H7 (cell line): Measurements from ENCODE around the gene TMEM161B. TPM values are rescaled to one million over a fixed set of nuclear protein-coding genes. Genes with fewer than 3 reads are reported as not detected.
"Not testable (repeated sequence)": the region's sequence is repeated elsewhere in the genome, so short reads cannot be mapped to it uniquely, and the experiment has no call there.

Experiments used
- DNase-seq: peaks from one replicate; pipeline ENCODE4 v3.0.0; 2012
- H3K27me3 ChIP-seq: 2 replicates; pipeline ENCODE4 v1.6.0; 2011; ENCODE audit warnings: mild to moderate bottlenecking, low read length; ENCODE audit not compliant: control insufficient read depth, insufficient read depth
- H3K36me3 ChIP-seq: replicated peaks from 2 replicates; pipeline ENCODE4 v1.5.1; 2011; ENCODE audit warnings: low read length; ENCODE audit not compliant: control insufficient read depth, insufficient read depth
- H3K4me3 ChIP-seq: 2 replicates; pipeline ENCODE4 v1.5.1; 2011; ENCODE audit warnings: low read depth, mild to moderate bottlenecking, control low read depth, low read length, moderate library complexity; ENCODE audit not compliant: insufficient read depth
- total RNA-seq: library from RNA; depleted of rRNA; stranded (reverse); fragments of >200 nt; shearing (Covaris generic); gene quantifications from 2 replicates; pipeline ENCODE4 v1.2.3, GENCODE V29; 2014

TMEM161B gene
- total RNA-seq, 1 experiment from 2014 or later: 12.2 TPM

- Histone ChIP-seq H3K36me3 (0 out of 2 replicates have a peak, but pooled peaks cover 1% of the 10 kb centered on the region), H3K4me3 (no peak overlapping the region), H3K27me3 (no peaks in the 10 kb centered on the region)
- no peak for DNase-seq
Observed at GRCh38 chr5:88263349-88263748, 5.3 kb downstream of the TMEM161B start.

DNA sequence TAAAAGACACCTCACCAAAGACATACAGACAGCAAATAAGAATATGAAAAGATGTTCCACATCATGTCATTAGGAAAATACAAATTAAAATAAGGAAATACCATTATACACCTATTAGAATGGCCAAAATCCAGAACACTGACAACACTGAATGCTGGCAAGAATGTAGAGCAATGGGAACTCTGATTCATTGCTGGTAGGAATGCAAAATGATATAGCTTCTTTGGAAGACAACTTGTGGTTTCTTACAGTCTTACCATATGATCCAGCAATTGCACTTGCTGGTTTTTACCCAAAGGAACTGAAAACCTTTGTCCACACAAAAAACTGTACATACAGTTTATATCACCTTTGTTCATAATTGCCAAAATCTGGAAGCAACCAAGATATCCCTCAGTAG is 6.5 kb downstream of the TMEM161B start:
- 0 out of 2 replicates have a peak, but pooled peaks cover 1% of the 10 kb centered on the region for H3K36me3 ChIP-seq
- no peaks in the 10 kb centered on the region for H3K27me3 ChIP-seq
- DNase-seq: no peak
- H3K4me3 ChIP-seq: no peak overlapping the region

- H3K36me3 ChIP-seq: no peaks in the 10 kb centered on the region
- H3K27me3 ChIP-seq: no peaks in the 10 kb centered on the region
- no peak for DNase-seq
- no peak overlapping the region for H3K4me3 ChIP-seq
Observed at GRCh38 chr5:88258636-88259035, 10.0 kb downstream of the TMEM161B start.

DNA sequence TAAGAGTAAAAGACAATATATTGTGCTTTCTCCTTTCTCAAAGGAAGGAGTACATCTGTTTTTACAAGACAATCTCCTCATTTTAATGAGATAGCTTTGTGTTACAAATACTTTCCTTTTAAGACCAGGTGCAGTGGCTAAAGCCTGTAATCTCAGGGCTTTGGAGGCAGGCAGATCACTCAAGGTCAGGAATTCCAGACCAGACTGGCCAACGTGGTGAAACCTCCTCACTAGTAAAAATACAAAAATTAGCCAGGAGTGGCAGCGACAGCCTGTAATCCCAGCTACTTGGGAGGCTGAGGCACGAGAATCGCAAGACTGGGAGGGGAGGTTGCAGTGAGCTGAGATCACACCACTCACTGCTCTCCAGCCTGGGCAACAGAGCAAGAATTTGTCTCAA is 11.8 kb downstream of the TMEM161B start:
- no peak for DNase-seq
- Histone ChIP-seq H3K4me3 (no peak overlapping the region), H3K36me3 (no peaks in the 10 kb centered on the region), H3K27me3 (no peaks in the 10 kb centered on the region)

DNA sequence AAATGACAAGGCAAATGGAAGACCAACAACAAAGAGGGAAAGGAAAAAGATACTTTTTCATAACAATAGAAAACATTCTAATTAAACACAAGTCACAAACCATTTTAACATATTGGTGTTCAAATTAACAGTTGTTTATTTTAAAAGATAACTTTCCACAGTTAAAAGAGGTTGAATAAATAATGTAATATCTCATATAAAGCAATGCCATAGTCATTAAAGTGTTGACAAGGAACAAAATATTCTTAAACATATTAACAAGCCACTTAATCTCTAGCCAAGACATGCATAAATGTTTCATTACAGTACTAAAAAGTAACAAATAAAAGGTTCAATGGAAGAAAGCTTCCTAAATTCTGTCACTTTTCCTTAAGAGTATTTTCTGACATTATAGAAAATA is 12.6 kb downstream of the TMEM161B start:
- Histone ChIP-seq H3K27me3 (no peaks in the 10 kb centered on the region), H3K4me3 (no peak overlapping the region), H3K36me3 (no peaks in the 10 kb centered on the region)
- DNase-seq: no peak

DNA sequence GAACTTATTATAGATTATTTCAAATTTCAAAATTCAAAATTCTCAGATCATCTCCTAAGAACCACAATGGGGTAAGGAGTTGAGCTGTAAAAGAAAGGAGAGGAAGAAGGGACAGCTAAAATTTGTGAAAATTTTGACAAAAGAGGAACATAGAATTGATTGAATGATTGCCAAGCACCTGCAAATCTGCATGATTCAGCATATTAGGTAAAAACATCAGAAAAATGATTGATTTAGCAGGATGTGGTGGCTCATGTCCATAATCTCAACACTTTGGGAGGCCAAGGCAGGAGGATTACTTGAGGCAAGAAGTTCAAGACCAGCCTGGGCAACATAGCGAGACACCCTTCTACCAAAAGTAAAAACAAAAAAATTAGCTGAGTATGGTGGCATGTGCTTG is 14.3 kb downstream of the TMEM161B start:
- Histone ChIP-seq H3K36me3 (no peaks in the 10 kb centered on the region), H3K27me3 (no peaks in the 10 kb centered on the region), H3K4me3 (no peak overlapping the region)
- DNase-seq: no peak

GRCh38 chr5:88251048-88251711 is 17.5 kb downstream of the TMEM161B start:
- Histone ChIP-seq H3K36me3 (no peaks in the 10 kb centered on the region), H3K27me3 (no peaks in the 10 kb centered on the region), H3K4me3 (no peak overlapping the region)
- DNase-seq: no peak

DNA sequence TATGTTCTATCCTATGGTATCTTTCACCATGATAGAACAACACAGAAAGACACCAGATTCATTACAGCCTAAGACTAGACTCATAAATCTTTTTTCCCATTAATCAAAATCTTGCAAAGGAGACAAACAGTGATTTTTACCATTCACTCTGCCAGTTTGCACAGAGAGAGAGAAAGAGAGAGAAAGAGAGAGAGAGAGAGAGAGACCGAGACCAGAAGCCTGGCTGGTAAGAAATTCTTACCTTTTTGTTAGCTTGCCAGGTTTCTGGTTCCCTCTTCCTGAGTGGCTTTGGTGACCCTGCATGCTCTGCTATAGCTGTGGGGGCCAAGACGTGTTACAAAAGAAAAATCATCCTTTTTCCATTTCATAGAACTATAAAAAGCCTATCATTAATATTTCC is 18.6 kb downstream of the TMEM161B start:
- Histone ChIP-seq H3K36me3 (no peaks in the 10 kb centered on the region), H3K27me3 (no peaks in the 10 kb centered on the region), H3K4me3 (no peak overlapping the region)
- no peak for DNase-seq

- no peak for DNase-seq
- Histone ChIP-seq H3K27me3 (no peaks in the 10 kb centered on the region), H3K36me3 (no peaks in the 10 kb centered on the region), H3K4me3 (no peak overlapping the region)
Observed at GRCh38 chr5:88248743-88249540, 19.7 kb downstream of the TMEM161B start.

GRCh38 chr5:88248094-88248493 is 20.6 kb downstream of the TMEM161B start:
- Histone ChIP-seq H3K4me3 (no peak overlapping the region), H3K36me3 (no peaks in the 10 kb centered on the region), H3K27me3 (no peaks in the 10 kb centered on the region)
- no peak for DNase-seq

- H3K36me3 ChIP-seq: no peaks in the 10 kb centered on the region
- no peaks in the 10 kb centered on the region for H3K27me3 ChIP-seq
- H3K4me3 ChIP-seq: no peak overlapping the region
- DNase-seq: no peak
Observed at GRCh38 chr5:88245893-88246244, 22.8 kb downstream of the TMEM161B start.

- Histone ChIP-seq H3K4me3 (no peak overlapping the region), H3K36me3 (no peaks in the 10 kb centered on the region), H3K27me3 (no peaks in the 10 kb centered on the region)
- DNase-seq: no peak
Observed at GRCh38 chr5:88245241-88245892, 23.3 kb downstream of the TMEM161B start.

GRCh38 chr5:88244686-88245085 is 24.0 kb downstream of the TMEM161B start:
- Histone ChIP-seq H3K27me3 (no peaks in the 10 kb centered on the region), H3K36me3 (no peaks in the 10 kb centered on the region), H3K4me3 (no peak overlapping the region)
- no peak for DNase-seq

DNA sequence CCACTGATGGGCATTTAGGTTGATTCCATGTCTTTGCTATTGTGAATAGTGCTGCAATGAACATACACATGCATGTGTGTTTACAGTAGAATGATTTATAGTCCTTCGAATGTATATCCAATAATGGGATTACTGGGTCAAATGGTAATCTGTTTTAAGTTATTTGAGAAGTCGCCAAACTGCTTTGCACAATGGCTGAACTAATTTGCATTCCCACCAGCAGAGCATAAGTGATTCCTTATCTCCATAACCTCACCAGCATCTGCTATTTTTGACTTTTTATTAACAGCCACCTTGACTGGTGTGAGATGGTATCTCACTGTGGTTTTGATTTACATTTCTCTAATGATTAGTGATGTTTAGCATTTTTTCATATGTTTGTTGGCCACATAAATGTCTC is 25.2 kb downstream of the TMEM161B start:
- not testable (repeated sequence) for H3K27me3 ChIP-seq, H3K4me3 ChIP-seq, H3K36me3 ChIP-seq

DNA sequence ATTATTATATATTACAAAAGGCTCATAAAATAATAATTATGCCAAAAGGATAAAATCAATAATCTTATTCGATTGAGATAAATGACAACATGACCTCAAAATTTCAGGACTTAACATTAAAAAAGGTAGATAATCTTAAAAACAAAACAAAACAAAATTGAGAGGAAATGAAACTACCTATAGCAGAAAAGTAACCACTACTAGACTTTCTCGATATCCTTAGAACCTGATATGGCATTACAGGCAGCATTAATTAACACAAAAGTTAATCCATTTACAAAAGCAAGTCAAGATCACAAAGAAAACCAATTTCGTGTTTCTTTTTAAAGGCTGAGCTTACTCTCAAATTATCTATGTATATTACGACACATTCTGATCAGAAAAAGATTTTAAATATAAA is 29.9 kb downstream of the TMEM161B start:
- Histone ChIP-seq H3K4me3 (no peak overlapping the region), H3K27me3 (no peaks in the 10 kb centered on the region), H3K36me3 (no peaks in the 10 kb centered on the region)
- DNase-seq: no peak

More for the DNA sequence above, 25.2 kb downstream of the TMEM161B start:
- not testable (repeated sequence) for DNase-seq
